ENCODE data around the gene SLC25A10. TPM values are rescaled to one million over a fixed set of nuclear protein-coding genes. Genes with fewer than 3 reads are reported as not detected.

Gene SLC25A10
- total RNA-seq, 1 experiment from 2014 or later: 46.8 TPM

- CTCF ChIA-PET: no interaction called here
- TF ChIP-seq CTCF (conservative IDR thresholded peaks at IDR 0.05; ENCODE audit: low read depth, low read length) (no peak), EZH2 (IDR thresholded peaks at IDR 0.05; ENCODE audit: borderline replicate concordance, low read depth, low read length, poor library complexity, severe bottlenecking) (no peak)
- intact Hi-C loops (cut with micrococcal nuclease; ENCODE audit: unreplicated experiment): no loop called here
- no peak for DNase-seq (ENCODE audit: low spot score)
- H3K36me3 ChIP-seq (ENCODE audit: insufficient read depth, low read length, poor library complexity, severe bottlenecking): peaks cover 24% of the 10 kb centered on the region
- no peak overlapping the region for H3K27ac ChIP-seq (ENCODE audit: low read depth, low read length, poor library complexity, severe bottlenecking)
- POLR2A ChIA-PET (ENCODE audit: low non-redundant PET): no interaction called here
- H3K9me3 ChIP-seq (ENCODE audit: low read depth, low read length, poor library complexity, severe bottlenecking): no peaks in the 10 kb centered on the region
- H3K4me1 ChIP-seq (ENCODE audit: insufficient read depth, low read length, poor library complexity, severe bottlenecking): peaks cover 19% of the 10 kb centered on the region
- no TSS peak for BruUV-seq (replicated peaks)
- no peak overlapping the region for H3K4me3 ChIP-seq (ENCODE audit: low read depth, low read length, poor library complexity, severe bottlenecking)
- H3K27me3 ChIP-seq (replicated peaks; ENCODE audit: insufficient read depth, low read depth, low read length, poor library complexity): no peaks in the 10 kb centered on the region
Measured at GRCh38 chr17:81714412-81715106, 2.5 kb downstream of the SLC25A10 start.

GRCh38 chr17:81715107-81715871 lies 3.2 kb downstream of the SLC25A10 start:
- BruUV-seq (replicated peaks): no TSS peak
- CTCF ChIA-PET: no interaction called here
- H3K4me1 ChIP-seq (ENCODE audit: insufficient read depth, low read length, poor library complexity, severe bottlenecking): peaks cover 17% of the 10 kb centered on the region
- H3K36me3 ChIP-seq (ENCODE audit: insufficient read depth, low read length, poor library complexity, severe bottlenecking): peaks cover 24% of the 10 kb centered on the region
- intact Hi-C loops (cut with micrococcal nuclease; ENCODE audit: unreplicated experiment): no loop called here
- no peak overlapping the region for H3K4me3 ChIP-seq (ENCODE audit: low read depth, low read length, poor library complexity, severe bottlenecking)
- POLR2A ChIA-PET (ENCODE audit: low non-redundant PET): no interaction called here
- no peaks in the 10 kb centered on the region for H3K9me3 ChIP-seq (ENCODE audit: low read depth, low read length, poor library complexity, severe bottlenecking)
- no peaks in the 10 kb centered on the region for H3K27me3 ChIP-seq (replicated peaks; ENCODE audit: insufficient read depth, low read depth, low read length, poor library complexity)
- DNase-seq (ENCODE audit: low spot score): no peak
- no peak for TF ChIP-seq EZH2 (IDR thresholded peaks at IDR 0.05; ENCODE audit: borderline replicate concordance, low read depth, low read length, poor library complexity, severe bottlenecking)
- no peak for TF ChIP-seq CTCF (conservative IDR thresholded peaks at IDR 0.05; ENCODE audit: low read depth, low read length)
- H3K27ac ChIP-seq (ENCODE audit: low read depth, low read length, poor library complexity, severe bottlenecking): no peak overlapping the region

DNA sequence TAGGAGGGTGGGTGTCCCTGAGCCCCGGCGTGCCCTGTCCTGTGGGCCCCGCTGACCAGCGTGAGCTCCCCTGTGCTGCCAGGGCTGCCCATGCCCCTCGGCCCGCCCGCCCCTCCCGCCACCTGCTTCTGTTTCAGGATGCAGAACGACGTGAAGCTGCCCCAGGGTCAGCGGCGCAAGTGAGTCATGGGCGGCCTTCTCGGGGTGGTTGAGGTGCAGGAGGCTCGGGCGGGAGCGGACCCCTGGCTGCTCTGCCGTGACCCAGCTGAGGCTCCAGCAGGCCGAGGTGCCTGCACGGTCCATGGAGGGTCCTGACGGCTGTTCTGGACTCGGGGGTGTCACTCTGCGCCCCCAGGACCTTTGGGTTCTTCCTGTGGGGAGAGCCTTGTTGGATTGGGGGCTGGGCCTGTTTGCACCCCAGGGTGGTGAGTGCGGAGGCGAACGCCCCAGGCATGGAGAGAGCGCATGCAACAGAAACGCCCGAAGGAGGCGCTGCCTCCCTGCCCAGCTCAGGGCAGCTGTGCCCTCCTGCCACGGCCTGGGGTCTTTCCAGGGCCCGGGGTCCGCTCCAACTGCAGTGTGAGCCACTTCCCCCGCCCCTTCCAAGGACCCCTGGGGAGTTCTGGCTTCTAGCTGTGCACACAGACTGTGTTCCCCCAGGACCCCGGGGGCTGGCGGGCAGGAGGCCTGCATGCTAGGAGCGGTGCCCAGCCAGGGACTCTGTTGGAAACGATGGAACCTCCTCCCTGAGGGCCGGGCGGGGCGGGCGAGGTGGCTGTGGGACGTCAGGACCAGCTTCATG lies 4.0 kb downstream of the SLC25A10 start:
- TF ChIP-seq EZH2 (IDR thresholded peaks at IDR 0.05; ENCODE audit: borderline replicate concordance, low read depth, low read length, poor library complexity, severe bottlenecking) (no peak), CTCF (conservative IDR thresholded peaks at IDR 0.05; ENCODE audit: low read depth, low read length) (no peak)
- POLR2A ChIA-PET (ENCODE audit: low non-redundant PET): no interaction called here
- intact Hi-C loops (cut with micrococcal nuclease; ENCODE audit: unreplicated experiment): no loop called here
- no peaks in the 10 kb centered on the region for H3K27me3 ChIP-seq (replicated peaks; ENCODE audit: insufficient read depth, low read depth, low read length, poor library complexity)
- no peak overlapping the region for H3K4me3 ChIP-seq (ENCODE audit: low read depth, low read length, poor library complexity, severe bottlenecking)
- no peak for DNase-seq (ENCODE audit: low spot score)
- CTCF ChIA-PET: no interaction called here
- no TSS peak for BruUV-seq (replicated peaks)
- no peak overlapping the region for H3K27ac ChIP-seq (ENCODE audit: low read depth, low read length, poor library complexity, severe bottlenecking)
- H3K4me1 ChIP-seq (ENCODE audit: insufficient read depth, low read length, poor library complexity, severe bottlenecking): peaks cover 9% of the 10 kb centered on the region
- H3K9me3 ChIP-seq (ENCODE audit: low read depth, low read length, poor library complexity, severe bottlenecking): no peaks in the 10 kb centered on the region
- peaks cover 24% of the 10 kb centered on the region for H3K36me3 ChIP-seq (ENCODE audit: insufficient read depth, low read length, poor library complexity, severe bottlenecking)

All from A673 (cell line).